NB4 (cell line): ENCODE results near the gene SCFD1.
A peak's percentile ranks its signal among the peaks of the same experiment; 100 is the strongest.
"Not testable (repeated sequence)": the region's sequence is repeated elsewhere in the genome, so short reads cannot be mapped to it uniquely, and the experiment has no call there.

Experiments used
- DNase-seq: peaks from one replicate; pipeline ENCODE4 v3.0.0; 2010; ENCODE audit warnings: low read depth
- H3K4me3 ChIP-seq: one replicate; pipeline ENCODE4 v1.5.1; 2011; ENCODE audit warnings: mild to moderate bottlenecking, low read depth, low read length, moderate library complexity
- MYC ChIP-seq: IDR thresholded peaks from 2 replicates; pipeline ENCODE4 v1.6.1; 2011; ENCODE audit warnings: low read depth, low read length
- POLR2A ChIP-seq: IDR thresholded peaks from 2 replicates; pipeline ENCODE4 v1.6.1; 2011; ENCODE audit warnings: mild to moderate bottlenecking; ENCODE audit not compliant: insufficient read length; ENCODE audit errors: extremely low read depth
- TF ChIP-seq, protein P1 (sequence below): IDR thresholded peaks from 2 replicates; pipeline ENCODE4 v1.6.1; 2011; ENCODE audit warnings: low read depth, low read length
- TF ChIP-seq, protein P2 (sequence below): IDR thresholded peaks from one replicate; pipeline ENCODE4 v1.5.1; 2012; ENCODE audit warnings: low read depth, low read length

SCFD1 gene

DNA sequence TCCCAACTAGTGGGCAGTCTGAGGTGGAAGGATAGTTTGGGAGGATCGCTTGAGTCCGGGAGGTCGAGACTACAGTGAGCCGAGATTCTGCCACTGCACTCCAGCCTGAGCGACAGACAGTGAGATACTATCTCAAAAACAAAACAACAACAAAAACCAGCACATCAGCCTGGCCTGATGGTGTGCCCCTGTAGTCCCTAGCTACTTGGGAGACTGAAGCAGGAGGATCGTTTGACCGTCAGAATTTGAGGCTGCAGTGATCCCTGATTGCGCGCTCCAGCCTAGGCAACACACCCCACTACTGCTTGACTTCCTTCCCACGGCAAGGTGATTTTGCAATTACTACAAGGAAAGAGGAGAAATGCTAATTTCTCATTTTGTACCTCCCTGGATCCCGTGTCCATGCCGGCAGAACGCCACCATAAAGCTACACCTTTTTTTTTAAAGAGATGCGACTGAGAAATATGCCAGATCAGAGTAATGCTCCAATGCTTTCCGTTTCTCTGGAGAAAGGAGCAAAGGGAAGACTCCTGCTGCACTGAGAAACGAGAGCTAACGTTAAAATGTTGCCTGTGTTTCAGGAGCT, 672 bp upstream of the SCFD1 start:
- 0 out of 2 replicates have a peak, but pooled peaks have one; percentile 7 for TF ChIP-seq MYC
- TF ChIP-seq, protein P1, sequence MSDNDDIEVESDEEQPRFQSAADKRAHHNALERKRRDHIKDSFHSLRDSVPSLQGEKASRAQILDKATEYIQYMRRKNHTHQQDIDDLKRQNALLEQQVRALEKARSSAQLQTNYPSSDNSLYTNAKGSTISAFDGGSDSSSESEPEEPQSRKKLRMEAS: no peak
- peak overlapping the region; percentile 94 for H3K4me3 ChIP-seq
- peak; percentile 48 for DNase-seq

DNA sequence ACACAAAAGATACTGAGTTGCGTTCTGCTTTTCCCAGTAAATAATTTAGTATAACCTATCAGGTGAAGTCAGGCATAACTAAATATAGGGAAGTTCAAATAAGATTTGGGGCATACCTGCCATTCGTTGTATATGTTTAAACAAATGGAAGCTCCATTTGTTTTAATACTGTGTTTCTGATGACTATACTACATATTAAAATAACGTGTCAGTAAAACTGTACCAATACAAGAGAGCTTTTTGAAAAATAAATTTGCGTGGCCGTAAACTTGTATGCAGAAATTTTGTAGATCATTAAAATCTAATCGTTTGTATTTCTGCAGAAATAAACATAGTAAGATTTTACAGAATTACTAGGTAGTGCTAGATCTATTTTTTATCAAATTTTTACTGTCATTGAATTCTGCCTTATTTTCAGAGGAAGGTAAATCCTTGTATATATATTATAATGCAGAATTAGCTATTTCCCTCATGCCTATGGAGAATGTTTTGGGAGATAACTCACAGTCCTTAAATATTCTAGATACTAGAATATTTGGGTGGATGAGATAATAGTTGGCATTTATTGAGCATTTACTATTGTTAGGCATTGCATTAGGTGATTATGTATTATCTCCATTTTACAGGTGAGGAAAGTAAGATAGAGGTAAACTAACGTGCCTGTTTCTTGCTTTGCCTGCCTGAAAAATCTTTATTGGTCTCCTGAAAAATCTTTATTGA, 1.5 kb downstream of the SCFD1 start:
- DNase-seq: no peak
- TF ChIP-seq POLR2A: no peak
- no peak for TF ChIP-seq MYC
- TF ChIP-seq, protein P1: no peak
- TF ChIP-seq, protein P2, sequence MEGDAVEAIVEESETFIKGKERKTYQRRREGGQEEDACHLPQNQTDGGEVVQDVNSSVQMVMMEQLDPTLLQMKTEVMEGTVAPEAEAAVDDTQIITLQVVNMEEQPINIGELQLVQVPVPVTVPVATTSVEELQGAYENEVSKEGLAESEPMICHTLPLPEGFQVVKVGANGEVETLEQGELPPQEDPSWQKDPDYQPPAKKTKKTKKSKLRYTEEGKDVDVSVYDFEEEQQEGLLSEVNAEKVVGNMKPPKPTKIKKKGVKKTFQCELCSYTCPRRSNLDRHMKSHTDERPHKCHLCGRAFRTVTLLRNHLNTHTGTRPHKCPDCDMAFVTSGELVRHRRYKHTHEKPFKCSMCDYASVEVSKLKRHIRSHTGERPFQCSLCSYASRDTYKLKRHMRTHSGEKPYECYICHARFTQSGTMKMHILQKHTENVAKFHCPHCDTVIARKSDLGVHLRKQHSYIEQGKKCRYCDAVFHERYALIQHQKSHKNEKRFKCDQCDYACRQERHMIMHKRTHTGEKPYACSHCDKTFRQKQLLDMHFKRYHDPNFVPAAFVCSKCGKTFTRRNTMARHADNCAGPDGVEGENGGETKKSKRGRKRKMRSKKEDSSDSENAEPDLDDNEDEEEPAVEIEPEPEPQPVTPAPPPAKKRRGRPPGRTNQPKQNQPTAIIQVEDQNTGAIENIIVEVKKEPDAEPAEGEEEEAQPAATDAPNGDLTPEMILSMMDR: no peak
- H3K4me3 ChIP-seq: peak overlapping the region; percentile 94

DNA sequence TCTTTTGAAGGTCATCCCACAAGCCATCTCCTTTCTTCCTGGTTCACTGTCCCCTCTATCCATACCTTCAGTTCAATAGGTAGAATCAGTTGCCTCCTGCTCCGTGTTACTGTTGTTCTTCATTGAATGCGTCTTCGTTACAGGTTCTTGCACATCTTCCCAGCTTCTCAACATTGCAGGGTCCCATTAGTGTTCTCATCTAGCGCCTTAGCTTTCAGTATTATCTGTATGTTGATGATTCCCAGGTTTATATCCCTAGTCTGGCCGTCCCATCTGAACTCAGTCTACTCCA, 2.0 kb downstream of the SCFD1 start:
- DNase-seq: no peak
- peak overlapping the region; percentile 94 for H3K4me3 ChIP-seq
- no peak for TF ChIP-seq POLR2A
- no peak for TF ChIP-seq MYC
- TF ChIP-seq, protein P1: no peak
- TF ChIP-seq, protein P2: no peak

DNA sequence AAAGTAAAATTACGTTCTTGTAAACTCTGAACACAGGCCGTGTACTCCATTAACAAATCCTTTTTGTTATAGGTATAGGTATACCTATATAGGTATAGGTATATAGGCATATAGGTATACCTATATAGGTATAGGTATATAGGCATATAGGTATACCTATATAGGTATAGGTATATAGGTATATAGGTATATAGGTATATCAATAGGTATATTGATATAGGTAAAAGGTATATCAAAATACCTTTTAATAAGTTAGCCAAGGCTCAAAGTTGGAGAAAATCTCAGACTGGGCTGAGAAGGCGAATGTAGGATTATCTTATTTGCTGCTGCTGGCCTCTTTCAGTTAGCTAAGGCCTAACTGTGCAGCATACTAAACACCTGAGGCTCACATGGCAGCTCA, 3.4 kb downstream of the SCFD1 start:
- H3K4me3 ChIP-seq: no peak overlapping the region
- no peak for DNase-seq
- TF ChIP-seq, protein P1: no peak
- TF ChIP-seq, protein P2: no peak
- TF ChIP-seq MYC: no peak
- TF ChIP-seq POLR2A: no peak

DNA sequence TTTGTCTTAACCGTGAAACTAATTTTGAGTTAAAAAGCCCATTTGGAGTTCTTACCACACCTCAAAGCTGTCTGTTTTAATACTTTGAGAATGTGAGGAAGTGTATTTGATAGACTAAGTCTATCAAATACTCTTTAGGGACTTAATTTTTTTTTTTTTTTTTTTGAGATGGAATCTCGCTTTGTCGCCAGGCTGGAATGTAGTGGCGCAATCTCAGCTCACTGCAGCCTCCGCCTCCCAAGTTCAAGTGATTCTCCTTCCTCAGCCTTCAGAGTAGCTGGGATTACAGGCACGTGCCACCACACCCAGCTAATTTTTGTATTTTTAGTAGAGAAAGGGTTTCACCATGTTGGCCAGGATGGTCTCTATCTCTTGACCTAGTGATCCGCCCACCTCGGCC, 7.3 kb downstream of the SCFD1 start:
- not testable (repeated sequence) for H3K4me3 ChIP-seq, DNase-seq

DNA sequence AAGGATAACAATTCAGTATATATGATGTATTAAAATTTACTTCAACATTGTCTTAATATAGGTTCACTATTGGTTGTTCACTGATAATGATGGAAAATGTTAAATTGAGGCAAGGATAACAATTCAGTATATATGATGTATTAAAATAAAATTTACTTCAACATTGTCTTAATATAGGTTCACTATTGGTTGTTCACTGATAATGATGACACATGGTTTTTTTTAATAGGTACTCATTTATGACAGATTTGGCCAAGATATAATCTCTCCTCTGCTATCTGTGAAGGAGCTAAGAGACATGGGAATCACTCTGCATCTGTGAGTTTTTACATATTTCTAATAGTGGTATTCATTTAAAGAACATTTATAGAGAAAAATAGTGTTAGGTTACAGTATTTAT, 8.1 kb downstream of the SCFD1 start:
- TF ChIP-seq POLR2A (no peak), MYC (no peak)
- TF ChIP-seq, protein P1: no peak
- TF ChIP-seq, protein P2: no peak
- no peak for DNase-seq
- H3K4me3 ChIP-seq: no peak overlapping the region

DNA sequence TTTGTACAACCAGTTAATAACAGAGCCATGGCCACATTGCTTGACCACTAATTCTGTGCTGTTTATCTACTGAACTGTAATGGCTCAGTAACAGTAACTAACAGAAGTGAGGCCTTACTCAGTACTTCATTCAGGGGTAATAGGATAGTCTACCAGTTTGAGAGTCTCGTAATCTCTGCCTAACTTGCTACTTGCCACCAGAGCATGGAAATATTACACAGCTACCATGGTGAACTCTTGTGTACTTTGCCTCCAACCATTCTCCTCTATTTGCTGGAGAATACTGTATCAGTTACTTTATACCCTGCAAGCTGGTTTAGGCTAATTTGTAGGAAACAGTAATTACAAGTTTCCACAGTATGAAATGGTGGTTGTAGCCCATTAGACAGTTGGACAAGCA, 10.6 kb downstream of the SCFD1 start:
- TF ChIP-seq, protein P1: no peak
- TF ChIP-seq MYC (no peak), POLR2A (no peak)
- TF ChIP-seq, protein P2: no peak
- DNase-seq: no peak
- H3K4me3 ChIP-seq: no peak overlapping the region
